HepG2 (cell line): ENCODE results near the gene INTS1. TPM values are rescaled to one million over a fixed set of nuclear protein-coding genes. Genes with fewer than 3 reads are reported as not detected.

ENCODE experiments used
- ATAC-seq: fragments of 200-7000 bp; cut with Tn5 transposase; 3 replicates; pipeline ENCODE4 v1.9.1; 2020; ENCODE audit warnings: mild to moderate bottlenecking, moderate library complexity
- BruUV-seq: library from RNA; stranded (reverse); fragments of 400-500 nt; replicated peaks from 2 replicates; lab custom pipeline; 2021; lab: Mats Ljungman, UMichigan
- CTCF ChIA-PET: fragments of 300-600 bp; formaldehyde crosslinking; extraction: SDS; loops from one replicate; lab custom pipeline; 2021; ENCODE audit warnings: low total read pairs, inconsistent platforms, low intra/inter-chr PET ratio; lab: Yijun Ruan, JAX
- POLR2A ChIA-PET: fragments of 350-600 bp; sonication (Branson Sonifier 250); formaldehyde crosslinking; loops from one replicate; lab custom pipeline; 2020; ENCODE audit warnings: antibody characterized with exemption, inconsistent platforms; lab: Yijun Ruan, JAX
- DNase-seq: peaks from one replicate; pipeline ENCODE4 v3.0.0-alpha.2; 2015; ENCODE audit warnings: low spot score
- FAIRE-seq: peaks from 3 replicates; lab custom pipeline; 2011; peaks lifted over from hg19 to GRCh38; lab: Jason Lieb, UNC
- H2AFZ ChIP-seq: one replicate; pipeline ENCODE4 v1.6.1; 2011; ENCODE audit warnings: low read length, inconsistent platforms
- H3K27ac ChIP-seq: fragments of 300-600 bp; 3 replicates; pipeline ENCODE4 v1.8.0; 2011; ENCODE audit warnings: mixed run types, mild to moderate bottlenecking, mixed read lengths, low read length, inconsistent platforms; ENCODE audit not compliant: insufficient read depth; ENCODE audit errors: extremely low read length
- H3K27me3 ChIP-seq, 2 experiments: fragments of 200-600 bp in 1 of 2; 2 replicates in 1 of 2; 3 replicates in 1 of 2; pipeline versions ENCODE4 v1.6.0 to v1.8.0; 2011; ENCODE audit warnings: low read length in 2 of 2, mild to moderate bottlenecking in 2 of 2, moderate library complexity in 2 of 2, inconsistent platforms in 1 of 2; ENCODE audit not compliant: insufficient read depth in 2 of 2, control insufficient read depth in 1 of 2
- H3K36me3 ChIP-seq, 2 experiments: fragments of 200-600 bp in 1 of 2; replicated peaks in 1 of 2; 2 replicates in 1 of 2; 3 replicates in 1 of 2; pipeline versions ENCODE4 v1.5.1 to v1.8.0; 2011; ENCODE audit warnings: low read length in 2 of 2, inconsistent platforms in 1 of 2; ENCODE audit not compliant: insufficient read depth in 2 of 2, control insufficient read depth in 1 of 2
- H3K4me1 ChIP-seq: 2 replicates; pipeline ENCODE4 v1.5.1; 2012; ENCODE audit warnings: low read length, inconsistent platforms; ENCODE audit not compliant: insufficient read depth
- H3K4me2 ChIP-seq: 2 replicates; pipeline ENCODE4 v1.6.0; 2011; ENCODE audit warnings: low read depth, low read length, inconsistent platforms
- H3K4me3 ChIP-seq, 3 experiments: fragments of 200-600 bp in 1 of 3; sonication (generic), shearing (Covaris generic) in 1 of 3; replicated peaks in 1 of 3; 2 replicates each; pipeline ENCODE4 v1.5.1; 2011 to 2016; ENCODE audit warnings: low read length in 3 of 3, inconsistent platforms in 2 of 3, low read depth in 2 of 3, mild to moderate bottlenecking in 2 of 3, control low read depth in 1 of 3, mixed read lengths in 1 of 3; ENCODE audit not compliant: insufficient read depth in 1 of 3
- H3K79me2 ChIP-seq: one replicate; pipeline ENCODE4 v1.6.1; 2011; ENCODE audit warnings: low read length, inconsistent platforms; ENCODE audit not compliant: insufficient read depth
- H3K9ac ChIP-seq: 2 replicates; pipeline ENCODE4 v1.6.0; 2011; ENCODE audit warnings: mild to moderate bottlenecking, low read depth, low read length, inconsistent platforms; ENCODE audit not compliant: insufficient read depth
- H3K9me3 ChIP-seq: 2 replicates; pipeline ENCODE4 v1.5.1; 2012; ENCODE audit warnings: mild to moderate bottlenecking, low read length
- H4K20me1 ChIP-seq: 2 replicates; pipeline ENCODE4 v1.6.0; 2011; ENCODE audit warnings: inconsistent platforms, mild to moderate bottlenecking, low read length, moderate library complexity; ENCODE audit not compliant: insufficient read depth
- ARID5B ChIP-seq: IDR thresholded peaks from 2 replicates; pipeline ENCODE4 v1.4.0; 2020; ENCODE audit warnings: mild to moderate bottlenecking, missing genetic modification reagents
- ATF7 ChIP-seq, 2 experiments: fragments of 450-650 bp in 1 of 2; sonication (generic) in 1 of 2; formaldehyde crosslinking in 1 of 2; IDR thresholded peaks; 2 replicates each; pipeline versions ENCODE4 v1.4.0 to v1.6.1; 2016 to 2020; ENCODE audit warnings: antibody characterized with exemption in 1 of 2, mild to moderate bottlenecking in 1 of 2, missing genetic modification reagents in 1 of 2
- ELF4 ChIP-seq: sonication (generic); formaldehyde crosslinking; IDR thresholded peaks from 2 replicates; pipeline ENCODE4 v1.5.0; 2020; ENCODE audit warnings: missing genetic modification reagents, mild to moderate bottlenecking, moderate library complexity, borderline replicate concordance
- IRX3 ChIP-seq: sonication (generic); formaldehyde crosslinking; IDR thresholded peaks from 2 replicates; pipeline ENCODE4 v1.8.1; 2023; ENCODE audit warnings: mild to moderate bottlenecking, low read depth, missing genetic modification reagents, borderline replicate concordance
- MED1 ChIP-seq: sonication (generic); formaldehyde crosslinking; IDR thresholded peaks from 2 replicates; pipeline ENCODE4 v1.4.0; 2020; ENCODE audit warnings: missing genetic modification reagents
- RBM22 ChIP-seq: fragments of 200-400 bp; formaldehyde crosslinking; optimal IDR thresholded peaks from 2 replicates; pipeline ENCODE3; 2017; ENCODE audit warnings: mild to moderate bottlenecking, low read length, moderate library complexity
- RBM39 ChIP-seq: fragments of 200-400 bp; formaldehyde crosslinking; IDR thresholded peaks from one replicate; pipeline ENCODE4 v1.6.1; 2018; ENCODE audit warnings: antibody characterized with exemption, mild to moderate bottlenecking, low read depth, low read length; ENCODE audit not compliant: poor library complexity, severe bottlenecking
- RFXAP ChIP-seq: sonication (generic); formaldehyde crosslinking; IDR thresholded peaks from 2 replicates; pipeline ENCODE4 v1.4.0; 2020; ENCODE audit warnings: missing genetic modification reagents, borderline replicate concordance
- SSRP1 ChIP-seq: IDR thresholded peaks from 2 replicates; pipeline ENCODE4 v1.6.1; 2016; ENCODE audit warnings: control low read depth
- TBL1XR1 ChIP-seq: fragments of 150-350 bp; IDR thresholded peaks from 2 replicates; pipeline ENCODE4 v1.6.1; 2014; ENCODE audit warnings: borderline replicate concordance, low read length; ENCODE audit not compliant: partially characterized antibody
- ZNF232 ChIP-seq: sonication (generic); formaldehyde crosslinking; IDR thresholded peaks from 2 replicates; pipeline ENCODE4 v1.4.0; 2020; ENCODE audit warnings: missing genetic modification reagents, borderline replicate concordance
- ZNF235 ChIP-seq: sonication (generic); formaldehyde crosslinking; IDR thresholded peaks from 2 replicates; pipeline ENCODE4 v1.8.1; 2023; ENCODE audit warnings: mild to moderate bottlenecking, missing genetic modification reagents, borderline replicate concordance
- ZNF501 ChIP-seq: sonication (generic); formaldehyde crosslinking; IDR thresholded peaks from 2 replicates; pipeline ENCODE4 v1.5.1; 2020; ENCODE audit warnings: mild to moderate bottlenecking, moderate library complexity, missing genetic modification reagents
- ZNF547 ChIP-seq: sonication (generic); formaldehyde crosslinking; IDR thresholded peaks from 2 replicates; pipeline ENCODE4 v1.5.1; 2020; ENCODE audit warnings: mild to moderate bottlenecking, missing genetic modification reagents
- ZNF646 ChIP-seq: sonication (generic); formaldehyde crosslinking; IDR thresholded peaks from 2 replicates; pipeline ENCODE4 v1.9.0; 2021; ENCODE audit warnings: mild to moderate bottlenecking, missing genetic modification reagents
- WGBS: methylation state at CpG from one replicate; pipeline ENCODE4 v1.1.6; 2017; ENCODE audit warnings: low lambda C conversion rate; 5-methylcytosine and 5-hydroxymethylcytosine counted together
- in situ Hi-C: cut with HindIII; loops from 2 replicates; pipeline ENCODE4 v1.10.0; 2017; ENCODE audit warnings: low pct_unique_long_range_greater_than_20kb; ENCODE audit not compliant: extremely low pct_ligation_motif_present
- intact Hi-C: fragments of 100-400 bp; cut with micrococcal nuclease; formaldehyde crosslinking; loops from one replicate; pipeline ENCODE4 v1.10.0; 2022; ENCODE audit not compliant: unreplicated experiment
- polyA plus RNA-seq, 8 experiments: library from polyadenylated mRNA; depleted of rRNA in 3 of 8; stranded (reverse) in 7 of 8; unstranded in 1 of 8; fragments of >200 nt; fragmentation: Illumina TruSeq in 4 of 8; extraction: Trizol in 4 of 8; gene quantifications; 2 replicates each; pipeline versions ENCODE4 v1.2.1 to v1.2.3, GENCODE V29; 2011 to 2016; ENCODE audit warnings: low read depth in 4 of 8, missing spikeins in 1 of 8, mixed read lengths in 1 of 8; ENCODE audit not compliant: insufficient read depth in 1 of 8
- total RNA-seq, 5 experiments: library from RNA; depleted of rRNA; stranded (reverse); fragments of >200 nt; fragmentation: Illumina TruSeq; extraction: Trizol; gene quantifications; 2 replicates each; pipeline ENCODE4 v1.2.3, GENCODE V29; 2016; ENCODE audit warnings: low read depth in 1 of 5

The INTS1 gene
- total and polyA plus RNA-seq, 2 of the 13 experiments (the other 11 are each of a cell fraction or from before 2014, with no cell fraction given) = 13.7 to 29.0 TPM

- CTCF ChIA-PET = no interaction called here
- Histone ChIP-seq H3K9me3 (no peaks in the 10 kb centered on the region), H3K9ac (no peak overlapping the region), H3K4me3 (no peak overlapping the region), H3K4me2 (no peak overlapping the region), H4K20me1 (no peaks in the 10 kb centered on the region), H3K4me1 (peaks cover 13% of the 10 kb centered on the region; the same call in 1 of the 2 replicates), H3K36me3 (no peaks in the 10 kb centered on the region; a peak in 1 of 5 replicates), H3K79me2 (no peaks in the 10 kb centered on the region), H2AFZ (no peak overlapping the region), H3K27ac (no peak overlapping the region), H3K27me3 (peaks cover 0 to 1% of the 10 kb centered on the region in 2 experiments; a peak in 1 of 5 replicates)
- POLR2A ChIA-PET = no interaction called here
- 100% methylated on average over 10 of the region's 20 CpGs for WGBS
- ATAC-seq (no peak), DNase-seq (no peak), FAIRE-seq (no peak)
- intact Hi-C loops = no loop called here
- in situ Hi-C loops = no loop called here
- BruUV-seq = no TSS peak
- TF ChIP-seq RBM22 = no peak
- no peak for TF ChIP-seq IRX3 (CRISPR knock-in tag)
- no peak for TF ChIP-seq RFXAP (CRISPR knock-in tag)
- TF ChIP-seq RBM39 = no peak
- no peak for TF ChIP-seq ZNF235
- no peak for TF ChIP-seq ZNF232 (CRISPR knock-in tag)
- no peak for TF ChIP-seq ATF7 (IDR thresholded peaks at IDR 0.05)
- TF ChIP-seq ATF7 (CRISPR knock-in tag; IDR thresholded peaks at IDR 0.05) = no peak
- no peak for TF ChIP-seq ELF4 (CRISPR knock-in tag)
- TF ChIP-seq TBL1XR1 = no peak
- no peak for TF ChIP-seq MED1 (CRISPR knock-in tag)
- no peak for TF ChIP-seq ZNF501 (CRISPR knock-in tag)
- no peak for TF ChIP-seq ARID5B (CRISPR knock-in tag)
- TF ChIP-seq ZNF547 (CRISPR knock-in tag) = no peak
- no peak for TF ChIP-seq SSRP1 (CRISPR knock-in tag)
- no peak for TF ChIP-seq ZNF646 (CRISPR knock-in tag)
Measured at GRCh38 chr7:1436608-1437007, 67.6 kb downstream of the INTS1 start.
